ENCODE results near the gene WDFY4. TPM values are rescaled to one million over a fixed set of nuclear protein-coding genes. Genes with fewer than 3 reads are reported as not detected.

Gene WDFY4
- total RNA-seq, 1 donor from 2014 or later, result not detected

GRCh38 chr10:48697821-48698764 is 13.4 kb downstream of the WDFY4 start:
- Mint-ChIP-seq H3K27ac (ENCODE audit: unreplicated experiment) (no peak overlapping the region), H3K9me3 (ENCODE audit: unreplicated experiment) (no peaks in the 10 kb centered on the region)

GRCh38 chr10:48699011-48699627 is 14.4 kb downstream of the WDFY4 start:
- peaks cover 15% of the 10 kb centered on the region for H3K27me3 Mint-ChIP-seq (ENCODE audit: unreplicated experiment)
- TF ChIP-seq CTCF (IDR thresholded peaks at IDR 0.05), result no peak

More at GRCh38 chr10:48697821-48698764, 13.4 kb downstream of the WDFY4 start:
- peaks cover 17% of the 10 kb centered on the region for H3K27me3 Mint-ChIP-seq (ENCODE audit: unreplicated experiment)
- no peaks in the 10 kb centered on the region for H3K4me1 Mint-ChIP-seq (ENCODE audit: unreplicated experiment)
- no peaks in the 10 kb centered on the region for H3K36me3 Mint-ChIP-seq (ENCODE audit: unreplicated experiment)
- TF ChIP-seq CTCF (IDR thresholded peaks at IDR 0.05), result no peak
- no peak overlapping the region for H3K4me3 Mint-ChIP-seq (ENCODE audit: unreplicated experiment)
- DNase-seq (ENCODE audit: extremely low spot score, unreplicated experiment), result peak; percentile 49

GRCh38 chr10:48700071-48700470 is 15.4 kb downstream of the WDFY4 start:
- TF ChIP-seq CTCF (IDR thresholded peaks at IDR 0.05), result no peak
- Mint-ChIP-seq H3K4me3 (ENCODE audit: unreplicated experiment) (no peak overlapping the region), H3K27ac (ENCODE audit: unreplicated experiment) (no peak overlapping the region), H3K4me1 (ENCODE audit: unreplicated experiment) (no peaks in the 10 kb centered on the region), H3K36me3 (ENCODE audit: unreplicated experiment) (no peaks in the 10 kb centered on the region), H3K27me3 (ENCODE audit: unreplicated experiment) (peaks cover 9% of the 10 kb centered on the region), H3K9me3 (ENCODE audit: unreplicated experiment) (no peaks in the 10 kb centered on the region)
- DNase-seq (ENCODE audit: extremely low spot score, unreplicated experiment), result peak; percentile 72

More at GRCh38 chr10:48699011-48699627, 14.4 kb downstream of the WDFY4 start:
- Mint-ChIP-seq H3K9me3 (ENCODE audit: unreplicated experiment) (no peaks in the 10 kb centered on the region), H3K4me1 (ENCODE audit: unreplicated experiment) (no peaks in the 10 kb centered on the region), H3K27ac (ENCODE audit: unreplicated experiment) (no peak overlapping the region), H3K4me3 (ENCODE audit: unreplicated experiment) (no peak overlapping the region), H3K36me3 (ENCODE audit: unreplicated experiment) (no peaks in the 10 kb centered on the region)
- peak; percentile 77 for DNase-seq (ENCODE audit: extremely low spot score, unreplicated experiment)

GRCh38 chr10:48700493-48700892 is 15.8 kb downstream of the WDFY4 start:
- H3K27me3 Mint-ChIP-seq (ENCODE audit: unreplicated experiment), result peaks cover 13% of the 10 kb centered on the region
- DNase-seq (ENCODE audit: extremely low spot score, unreplicated experiment), result peak; percentile 71
- no peak overlapping the region for H3K4me3 Mint-ChIP-seq (ENCODE audit: unreplicated experiment)
- H3K4me1 Mint-ChIP-seq (ENCODE audit: unreplicated experiment), result no peaks in the 10 kb centered on the region
- H3K27ac Mint-ChIP-seq (ENCODE audit: unreplicated experiment), result no peak overlapping the region
- H3K36me3 Mint-ChIP-seq (ENCODE audit: unreplicated experiment), result no peaks in the 10 kb centered on the region
- no peak for TF ChIP-seq CTCF (IDR thresholded peaks at IDR 0.05)
- no peaks in the 10 kb centered on the region for H3K9me3 Mint-ChIP-seq (ENCODE audit: unreplicated experiment)
